GM10266 (cell line): ENCODE measurements around the gene PTRH1.

Experiments
- DNase-seq: peaks from one replicate; pipeline ENCODE4 v3.0.0; 2012; ENCODE audit errors: extremely low spot score
- CTCF ChIP-seq: IDR thresholded peaks from 2 replicates; pipeline ENCODE4 v1.5.1; 2012; ENCODE audit warnings: mild to moderate bottlenecking, low read depth; ENCODE audit not compliant: control insufficient read depth, insufficient read depth; ENCODE audit errors: missing control alignments

PTRH1 gene

GRCh38 chr9:127730799-127731410, 15.4 kb upstream of the PTRH1 start:
- no peak for DNase-seq
- TF ChIP-seq CTCF, result no peak

- TF ChIP-seq CTCF, result no peak
- DNase-seq, result no peak
Observed at GRCh38 chr9:127730262-127730661, 14.8 kb upstream of the PTRH1 start.

GRCh38 chr9:127729522-127730256, 14.2 kb upstream of the PTRH1 start:
- DNase-seq, result no peak

GRCh38 chr9:127728808-127729207, 13.3 kb upstream of the PTRH1 start:
- TF ChIP-seq CTCF, result no peak
- DNase-seq, result no peak

More at GRCh38 chr9:127729522-127730256, 14.2 kb upstream of the PTRH1 start:
- TF ChIP-seq CTCF, result no peak

- no peak for TF ChIP-seq CTCF
Observed at GRCh38 chr9:127726871-127727270, 11.4 kb upstream of the PTRH1 start.

GRCh38 chr9:127724012-127724411, 8.5 kb upstream of the PTRH1 start:
- TF ChIP-seq CTCF, result no peak
- no peak for DNase-seq

More at GRCh38 chr9:127726871-127727270, 11.4 kb upstream of the PTRH1 start:
- no peak for DNase-seq

GRCh38 chr9:127723444-127723843, 8.0 kb upstream of the PTRH1 start:
- no peak for TF ChIP-seq CTCF
- no peak for DNase-seq
